Measurements from ENCODE around the gene POLDIP3.

GRCh38 chr22:42585096-42585495 is 29.6 kb downstream of the POLDIP3 start:
- TF ChIP-seq, protein P1, sequence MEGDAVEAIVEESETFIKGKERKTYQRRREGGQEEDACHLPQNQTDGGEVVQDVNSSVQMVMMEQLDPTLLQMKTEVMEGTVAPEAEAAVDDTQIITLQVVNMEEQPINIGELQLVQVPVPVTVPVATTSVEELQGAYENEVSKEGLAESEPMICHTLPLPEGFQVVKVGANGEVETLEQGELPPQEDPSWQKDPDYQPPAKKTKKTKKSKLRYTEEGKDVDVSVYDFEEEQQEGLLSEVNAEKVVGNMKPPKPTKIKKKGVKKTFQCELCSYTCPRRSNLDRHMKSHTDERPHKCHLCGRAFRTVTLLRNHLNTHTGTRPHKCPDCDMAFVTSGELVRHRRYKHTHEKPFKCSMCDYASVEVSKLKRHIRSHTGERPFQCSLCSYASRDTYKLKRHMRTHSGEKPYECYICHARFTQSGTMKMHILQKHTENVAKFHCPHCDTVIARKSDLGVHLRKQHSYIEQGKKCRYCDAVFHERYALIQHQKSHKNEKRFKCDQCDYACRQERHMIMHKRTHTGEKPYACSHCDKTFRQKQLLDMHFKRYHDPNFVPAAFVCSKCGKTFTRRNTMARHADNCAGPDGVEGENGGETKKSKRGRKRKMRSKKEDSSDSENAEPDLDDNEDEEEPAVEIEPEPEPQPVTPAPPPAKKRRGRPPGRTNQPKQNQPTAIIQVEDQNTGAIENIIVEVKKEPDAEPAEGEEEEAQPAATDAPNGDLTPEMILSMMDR (IDR thresholded peaks at IDR 0.05): no peak
- TF ChIP-seq POLR2AphosphoS5 (IDR thresholded peaks at IDR 0.05) (no peak), POLR2A (IDR thresholded peaks at IDR 0.05) (no peak)

Measured in gastroesophageal sphincter (tissue), 3 donors.